Astrocyte (in vitro differentiated cells and primary cell): ENCODE measurements around the gene RPA3. TPM values are rescaled to one million over a fixed set of nuclear protein-coding genes. Genes with fewer than 3 reads are reported as not detected.

ENCODE experiments used
- DNase-seq: peaks from one replicate; pipeline ENCODE4 v3.0.0-alpha.2; 2010; ENCODE audit warnings: low read depth
- FAIRE-seq: peaks from 2 replicates; lab custom pipeline; 2011; peaks lifted over from hg19 to GRCh38; lab: Jason Lieb, UNC
- H2AFZ ChIP-seq: 2 replicates; pipeline ENCODE4 v1.6.0; 2012; ENCODE audit warnings: low read depth, low read length, inconsistent platforms
- H3K27ac ChIP-seq: 2 replicates; pipeline ENCODE4 v1.5.1; 2011; ENCODE audit warnings: low read depth, low read length, inconsistent platforms
- H3K27me3 ChIP-seq: 2 replicates; pipeline ENCODE4 v1.6.0; 2011; ENCODE audit warnings: low read length, inconsistent platforms; ENCODE audit not compliant: insufficient read depth
- H3K36me3 ChIP-seq: 2 replicates; pipeline ENCODE4 v1.5.1; 2011; ENCODE audit warnings: low read length, inconsistent platforms; ENCODE audit not compliant: insufficient read depth
- H3K4me1 ChIP-seq: 2 replicates; pipeline ENCODE4 v1.5.1; 2011; ENCODE audit warnings: low read length, inconsistent platforms; ENCODE audit not compliant: insufficient read depth
- H3K4me2 ChIP-seq: 2 replicates; pipeline ENCODE4 v1.6.0; 2012; ENCODE audit warnings: low read length, inconsistent platforms
- H3K4me3 ChIP-seq: 2 replicates; pipeline ENCODE4 v1.5.1; 2011; ENCODE audit warnings: low read depth, mild to moderate bottlenecking, low read length, inconsistent platforms; ENCODE audit not compliant: insufficient read depth
- H3K79me2 ChIP-seq: 2 replicates; pipeline ENCODE4 v1.6.0; 2012; ENCODE audit warnings: mild to moderate bottlenecking, low read length, inconsistent platforms; ENCODE audit not compliant: insufficient read depth
- H3K9ac ChIP-seq: 2 replicates; pipeline ENCODE4 v1.6.0; 2012; ENCODE audit warnings: mild to moderate bottlenecking, low read length, inconsistent platforms
- H3K9me3 ChIP-seq: 2 replicates; pipeline ENCODE4 v1.5.1; 2012; ENCODE audit warnings: low read depth, mild to moderate bottlenecking, low read length, inconsistent platforms; ENCODE audit not compliant: insufficient read depth
- H4K20me1 ChIP-seq: 2 replicates; pipeline ENCODE4 v1.6.0; 2012; ENCODE audit warnings: low read length, inconsistent platforms; ENCODE audit not compliant: insufficient read depth
- H3K27ac Mint-ChIP-seq: one replicate; pipeline ENCODE4 v1.8.0; 2021; ENCODE audit warnings: mild to moderate bottlenecking, mixed read lengths; ENCODE audit not compliant: unreplicated experiment
- H3K27me3 Mint-ChIP-seq: one replicate; pipeline ENCODE4 v1.8.0; 2021; ENCODE audit warnings: low read depth, mixed read lengths; ENCODE audit not compliant: unreplicated experiment
- H3K36me3 Mint-ChIP-seq: one replicate; pipeline ENCODE4 v1.8.0; 2021; ENCODE audit warnings: low read depth, mixed read lengths; ENCODE audit not compliant: unreplicated experiment
- H3K4me1 Mint-ChIP-seq: one replicate; pipeline ENCODE4 v1.8.0; 2021; ENCODE audit warnings: low read depth, mixed read lengths; ENCODE audit not compliant: unreplicated experiment
- H3K4me3 Mint-ChIP-seq: one replicate; pipeline ENCODE4 v1.8.0; 2021; ENCODE audit warnings: mild to moderate bottlenecking, moderate library complexity, mixed read lengths; ENCODE audit not compliant: unreplicated experiment
- H3K9me3 Mint-ChIP-seq: one replicate; pipeline ENCODE4 v1.8.0; 2021; ENCODE audit warnings: mild to moderate bottlenecking, mixed read lengths; ENCODE audit not compliant: unreplicated experiment
- CTCF ChIP-seq: IDR thresholded peaks from 2 replicates; pipeline ENCODE4 v1.5.1; 2011; ENCODE audit warnings: low read depth, mild to moderate bottlenecking, inconsistent platforms, low read length, moderate library complexity; ENCODE audit not compliant: insufficient read depth
- EZH2 ChIP-seq: IDR thresholded peaks from 2 replicates; pipeline ENCODE4 v1.6.1; 2012; ENCODE audit warnings: mild to moderate bottlenecking, low read length, inconsistent platforms; ENCODE audit not compliant: insufficient read depth
- total RNA-seq: library from RNA; stranded (reverse); gene quantifications from 2 replicates; pipeline ENCODE4 v1.2.1, GENCODE V29; 2021

RPA3 gene
- total RNA-seq, 1 donor from 2014 or later: 17.7 TPM

GRCh38 chr7:7731732-7732131 lies 13.3 kb upstream of the RPA3 start:
- Histone ChIP-seq H3K36me3 (no peaks in the 10 kb centered on the region), H3K9ac (no peak overlapping the region), H3K4me3 (no peak overlapping the region), H3K27me3 (no peaks in the 10 kb centered on the region), H3K4me2 (no peak overlapping the region), H3K27ac (no peak overlapping the region), H2AFZ (no peak overlapping the region), H4K20me1 (no peaks in the 10 kb centered on the region), H3K9me3 (peaks cover 4% of the 10 kb centered on the region), H3K79me2 (no peaks in the 10 kb centered on the region), H3K4me1 (no peaks in the 10 kb centered on the region)
- Mint-ChIP-seq H3K4me3 (no peak overlapping the region), H3K9me3 (no peaks in the 10 kb centered on the region), H3K27ac (no peak overlapping the region), H3K4me1 (peaks cover 15% of the 10 kb centered on the region), H3K36me3 (no peaks in the 10 kb centered on the region), H3K27me3 (no peaks in the 10 kb centered on the region)
- TF ChIP-seq EZH2 (no peak), CTCF (no peak)
- FAIRE-seq (no peak), DNase-seq (no peak)

DNA sequence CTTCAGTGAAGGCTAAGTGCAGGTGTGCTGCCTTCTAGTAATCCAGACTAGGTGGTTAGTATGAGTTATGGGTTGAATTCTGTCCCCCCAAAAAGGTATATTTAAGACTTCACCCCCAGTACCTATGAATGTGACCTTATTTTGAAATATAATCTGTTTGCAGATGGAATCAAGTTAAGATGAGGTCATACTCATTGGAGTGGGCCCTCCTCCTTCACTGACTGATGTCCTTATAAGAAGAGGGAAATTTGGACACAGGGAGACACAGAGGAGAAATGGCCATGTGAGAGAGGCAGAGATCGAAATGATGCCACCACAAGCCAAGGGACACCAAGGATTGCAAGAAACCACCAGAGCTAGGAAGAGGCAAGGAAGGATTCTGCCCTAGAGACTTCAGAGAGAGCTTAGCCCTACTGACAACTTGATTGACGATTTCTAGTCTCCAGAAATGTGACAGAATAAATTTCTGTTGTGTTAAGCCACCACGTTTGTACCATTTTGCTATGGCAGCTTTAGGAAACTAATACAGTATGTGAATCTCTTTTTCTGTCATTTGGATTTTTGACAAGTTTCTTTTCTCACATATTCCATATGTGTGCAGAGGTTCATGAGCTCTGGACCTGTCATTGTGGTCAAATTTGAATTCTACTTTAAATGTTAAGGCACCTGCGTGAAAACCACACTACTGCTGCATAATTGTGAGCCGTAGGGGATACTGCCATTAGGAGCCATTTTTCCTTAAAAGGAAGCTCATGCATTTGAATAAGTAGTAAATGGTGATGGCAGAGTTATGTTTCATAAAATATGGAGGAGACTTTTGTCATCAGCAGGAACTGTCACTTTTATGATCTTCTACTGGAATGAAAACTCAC lies 2.6 kb upstream of the RPA3 start:
- H3K9me3 Mint-ChIP-seq: peaks cover 2% of the 10 kb centered on the region

More for the DNA sequence above, 2.6 kb upstream of the RPA3 start:
- Histone ChIP-seq H3K79me2 (no peaks in the 10 kb centered on the region), H3K4me3 (no peak overlapping the region), H2AFZ (no peak overlapping the region), H3K4me2 (no peak overlapping the region), H3K4me1 (peaks cover 7% of the 10 kb centered on the region), H4K20me1 (no peaks in the 10 kb centered on the region), H3K27ac (no peak overlapping the region), H3K27me3 (no peaks in the 10 kb centered on the region), H3K36me3 (no peaks in the 10 kb centered on the region), H3K9me3 (no peaks in the 10 kb centered on the region), H3K9ac (no peak overlapping the region)
- TF ChIP-seq CTCF: no peak
- TF ChIP-seq EZH2: no peak
- H3K27ac Mint-ChIP-seq: no peak overlapping the region
- peaks cover 17% of the 10 kb centered on the region for H3K4me1 Mint-ChIP-seq
- peaks cover 5% of the 10 kb centered on the region for H3K36me3 Mint-ChIP-seq
- H3K4me3 Mint-ChIP-seq: no peak overlapping the region
- no peak for DNase-seq
- FAIRE-seq: no peak
- no peaks in the 10 kb centered on the region for H3K27me3 Mint-ChIP-seq
